Motor neuron (in vitro differentiated cells): ENCODE data around the gene CLEC3A. TPM values are rescaled to one million over a fixed set of nuclear protein-coding genes. Genes with fewer than 3 reads are reported as not detected.

Experiments
- ATAC-seq, 8 experiments: fragments of 200-7000 bp; cut with Tn5 transposase; replicated peaks in 6 of 8; 2 replicates each; pipeline ENCODE4 v1.8.0; 2021; ENCODE audit warnings: mild to moderate bottlenecking in 8 of 8, moderate library complexity in 8 of 8
- H3K27ac ChIP-seq, 2 donors: fragments of 250-450 bp; sonication (Bioruptor Pico); 2 replicates each; pipeline ENCODE4 v1.9.0; 2021; ENCODE audit warnings: antibody characterized with exemption in 2 of 2, mild to moderate bottlenecking in 2 of 2, moderate library complexity in 1 of 2
- H3K4me1 ChIP-seq, 2 donors: fragments of 250-450 bp; sonication (Bioruptor Pico); replicated peaks in 1 of 2; 2 replicates each; pipeline ENCODE4 v1.6.1; 2021; ENCODE audit warnings: antibody characterized with exemption in 2 of 2, mild to moderate bottlenecking in 2 of 2, moderate library complexity in 1 of 2
- H3K4me3 ChIP-seq, 5 donors: fragments of 250-450 bp; sonication (Bioruptor Pico); 2 replicates each; pipeline ENCODE4 v1.9.0; 2021; ENCODE audit warnings: antibody characterized with exemption in 5 of 5, mild to moderate bottlenecking in 5 of 5, moderate library complexity in 4 of 5
- WGBS, 10 experiments: fragments of 450-650 bp; shearing (Covaris generic); methylation state at CpG; one replicate each; pipeline ENCODE4 v1.0.0; 2022; 5-methylcytosine and 5-hydroxymethylcytosine counted together
- in situ Hi-C, 9 experiments: fragments of 400-800 bp; cut with MboI; loops; one replicate each; pipeline ENCODE4 v1.15.0; 2021; ENCODE audit warnings: low sequenced_read_pairs in 9 of 9, low pct_unique_long_range_greater_than_20kb in 2 of 9; ENCODE audit not compliant: unreplicated experiment in 9 of 9
- total RNA-seq, 8 experiments: library from RNA; unstranded; fragments of 300-600 nt; gene quantifications; 2 replicates each; pipeline versions ENCODE4 v1.2.3 to v1.2.4, GENCODE V29; 2022

The CLEC3A gene
- total RNA-seq, 8 experiments from 2014 or later, result 0.14 TPM; not detected in 7

DNA sequence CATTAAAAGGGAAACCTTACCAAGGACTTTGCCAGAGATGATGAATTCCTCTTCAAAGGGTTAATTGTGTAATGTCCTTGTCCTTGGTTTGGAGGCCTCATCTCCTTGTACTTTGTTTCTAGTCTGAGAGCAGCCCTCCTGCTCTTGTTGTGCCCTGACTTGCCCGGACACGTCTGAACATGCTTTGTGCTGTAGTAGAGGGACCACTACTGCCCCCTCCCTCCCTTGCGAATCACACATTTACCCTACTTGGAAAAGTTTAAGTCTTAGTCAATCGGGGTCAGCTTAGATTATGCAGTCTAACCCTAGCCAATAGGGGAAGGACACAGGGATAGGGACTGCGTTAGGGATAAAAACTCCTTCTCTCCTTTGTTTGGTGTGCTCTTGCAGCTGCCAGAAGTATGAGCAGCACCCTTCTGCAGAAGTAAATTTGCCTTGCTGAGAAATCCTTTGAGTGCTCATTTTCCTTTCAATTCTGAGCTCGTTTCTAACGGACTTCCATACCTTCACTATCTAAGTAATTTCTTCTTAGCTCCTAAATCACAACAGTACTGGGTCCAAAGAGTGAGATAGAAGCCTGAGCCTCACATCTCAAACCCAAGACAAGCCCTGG, 26.4 kb upstream of the CLEC3A start:
- H3K4me1 ChIP-seq, result peaks cover 2 to 7% of the 10 kb centered on the region in 2 donors
- H3K4me3 ChIP-seq, result no peak overlapping the region
- in situ Hi-C loops, result loop anchor here in 3 of 9 experiments (25.0 kb wide), 2 partner anchors 334 to 759 kb away; no protein-coding TSS in a partner anchor
- WGBS, 10 experiments, result 20 to 100% (median 78%) methylated on average over 2 to 7 of the region's 7 CpGs
- ATAC-seq, result no peak
- H3K27ac ChIP-seq, result no peak overlapping the region

DNA sequence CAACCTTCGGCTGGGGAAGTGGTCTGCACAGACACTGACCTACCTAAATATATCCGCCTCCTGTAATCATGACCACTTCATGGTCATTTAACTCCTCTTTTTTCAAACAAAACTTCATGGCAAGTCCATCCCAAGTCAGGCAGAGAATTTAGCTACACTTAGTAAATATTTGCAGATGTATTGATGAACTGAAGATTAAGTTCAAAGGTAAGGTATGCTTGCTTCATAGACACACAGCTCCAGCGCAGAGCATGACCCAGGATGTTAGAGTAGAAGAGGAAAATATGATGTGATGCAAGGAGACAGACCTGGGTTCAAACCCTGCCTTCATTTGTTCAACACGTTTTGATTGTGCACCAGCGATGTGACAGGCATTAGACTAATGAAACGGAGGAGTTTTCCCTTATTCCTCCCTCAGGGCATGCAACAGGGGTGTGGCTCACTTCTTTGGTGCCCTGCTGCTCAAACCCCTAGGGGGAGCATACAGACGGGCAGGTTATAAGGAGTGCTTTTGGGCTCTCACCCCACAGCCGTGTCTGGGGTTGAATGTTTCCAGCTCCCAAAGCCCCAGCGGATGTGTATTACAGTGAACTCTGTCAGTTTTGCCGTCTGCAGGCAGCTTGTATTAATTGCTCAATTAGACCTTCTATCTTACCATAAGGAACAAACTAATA, 23.9 kb upstream of the CLEC3A start:
- WGBS, 10 experiments, result 0 to 80% (median 60%) methylated on average over 1 to 6 of the region's 10 CpGs; no CpG with 5 or more reads in 3 of the 10 experiments
- H3K4me1 ChIP-seq, result peaks cover 0 to 1% of the 10 kb centered on the region in 2 donors
- peak in 2 of 8 experiments; percentile 8 to 16 for ATAC-seq
- in situ Hi-C loops, result loop anchor here in 3 of 9 experiments (25.0 kb wide), 2 partner anchors 336 to 761 kb away; no protein-coding TSS in a partner anchor
- no peak overlapping the region for H3K4me3 ChIP-seq
- H3K27ac ChIP-seq, result no peak overlapping the region

DNA sequence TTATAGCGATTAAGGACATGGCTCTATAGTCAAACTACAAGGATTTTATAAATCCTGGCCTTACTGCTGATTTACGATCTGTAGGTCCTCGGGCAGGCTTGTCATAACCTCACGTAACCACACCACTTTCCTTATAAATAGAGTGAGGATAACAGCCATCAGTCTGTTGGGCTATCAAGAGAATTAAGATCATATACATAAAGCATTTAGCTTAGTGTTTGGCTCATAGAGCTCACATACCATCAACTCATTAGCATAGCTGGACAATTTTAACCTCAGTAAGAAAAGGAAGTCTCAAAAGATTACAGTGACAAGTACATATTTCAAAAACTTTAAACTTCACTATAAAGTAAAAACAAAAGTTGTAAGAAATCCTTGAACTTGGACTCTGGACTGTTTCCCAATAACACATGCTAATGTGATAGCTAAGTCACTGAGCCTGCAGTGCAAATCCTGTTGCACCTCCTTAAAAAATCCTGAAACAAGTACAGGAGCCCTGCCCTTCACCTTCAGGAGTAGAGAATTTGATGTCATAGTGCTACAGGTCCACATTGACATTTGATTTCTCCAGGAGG, 20.8 kb upstream of the CLEC3A start:
- WGBS, 10 experiments, result 57 to 91% (median 73%) methylated on average over 3 to 4 of the region's 4 CpGs; no CpG with 5 or more reads in 2 of the 10 experiments
- in situ Hi-C loops, result no loop called here
- no peak overlapping the region for H3K27ac ChIP-seq
- ATAC-seq, result peak in 1 of 8 experiments; percentile 14
- no peak overlapping the region for H3K4me3 ChIP-seq
- H3K4me1 ChIP-seq, result no peaks in the 10 kb centered on the region

GRCh38 chr16:78002915-78003538, 19.3 kb upstream of the CLEC3A start:
- Histone ChIP-seq H3K4me3 (no peak overlapping the region), H3K4me1 (no peaks in the 10 kb centered on the region), H3K27ac (no peak overlapping the region)
- peak; percentile 58 to 98 (median 93) for ATAC-seq
- in situ Hi-C loops, result no loop called here
- 0 to 67% (median 31%) methylated on average over 1 to 8 of the region's 11 CpGs; no CpG with 5 or more reads in 5 of the 10 experiments for WGBS, 10 experiments

- Histone ChIP-seq H3K27ac (no peak overlapping the region), H3K4me3 (no peak overlapping the region), H3K4me1 (no peaks in the 10 kb centered on the region)
- ATAC-seq, result no peak
- WGBS, 10 experiments, result 11 to 100% (median 83%) methylated on average over 1 to 4 of the region's 4 CpGs; no CpG with 5 or more reads in 1 of the 10 experiments
- in situ Hi-C loops, result no loop called here
Measured at GRCh38 chr16:78004517-78004916, 17.8 kb upstream of the CLEC3A start.

- no peak for ATAC-seq
- no peak overlapping the region for H3K27ac ChIP-seq
- no peak overlapping the region for H3K4me3 ChIP-seq
- no peaks in the 10 kb centered on the region for H3K4me1 ChIP-seq
- in situ Hi-C loops, result no loop called here
- WGBS, 10 experiments, result 59 to 100% (median 87%) methylated on average over 1 to 5 of the region's 5 CpGs; no CpG with 5 or more reads in 4 of the 10 experiments
Measured at GRCh38 chr16:78005881-78006280, 16.5 kb upstream of the CLEC3A start.

GRCh38 chr16:78007121-78007520, 15.2 kb upstream of the CLEC3A start:
- in situ Hi-C loops, result no loop called here
- peak in 1 of 8 experiments; percentile 24 for ATAC-seq
- Histone ChIP-seq H3K27ac (no peak overlapping the region), H3K4me1 (no peaks in the 10 kb centered on the region), H3K4me3 (no peak overlapping the region)
- 15 to 100% (median 100%) methylated on average over 1 to 2 of the region's 3 CpGs; no CpG with 5 or more reads in 1 of the 10 experiments for WGBS, 10 experiments

GRCh38 chr16:78024159-78024558, 1.8 kb downstream of the CLEC3A start:
- 0 to 96% (median 60%) methylated on average over 1 to 4 of the region's 5 CpGs; no CpG with 5 or more reads in 1 of the 10 experiments for WGBS, 10 experiments
- ATAC-seq, result no peak

DNA sequence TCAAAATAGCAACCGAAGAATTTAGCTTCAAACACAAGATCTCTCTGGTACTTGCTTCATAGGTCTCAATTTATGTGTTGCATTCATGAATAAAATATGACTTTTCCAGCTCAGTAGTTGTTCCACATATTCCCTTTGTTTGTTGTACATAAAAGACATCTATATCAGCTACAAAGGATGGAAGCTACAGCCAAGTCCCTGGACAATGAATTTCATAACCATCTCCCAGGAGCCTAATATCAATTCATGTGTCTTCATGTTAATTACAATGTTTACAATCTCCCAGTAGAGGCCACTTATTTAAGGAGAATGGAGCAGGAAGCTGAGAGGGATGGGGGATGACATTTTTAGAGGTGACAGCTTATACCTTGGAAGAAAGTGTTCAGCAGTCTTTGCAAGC, 3.3 kb downstream of the CLEC3A start:
- WGBS, 10 experiments, result 57 to 100% (median 83%) methylated on average over 1 of the region's 1 CpG; no CpG with 5 or more reads in 3 of the 10 experiments
- Histone ChIP-seq H3K27ac (no peak overlapping the region), H3K4me1 (peaks cover 0 to 4% of the 10 kb centered on the region in 2 donors), H3K4me3 (no peak overlapping the region)
- ATAC-seq, result peak in 1 of 8 experiments; percentile 58
- in situ Hi-C loops, result loop anchor here in 1 of 9 experiments (25.0 kb wide), 1 partner anchor 788 kb away; no protein-coding TSS in a partner anchor

More at GRCh38 chr16:78024159-78024558, 1.8 kb downstream of the CLEC3A start:
- Histone ChIP-seq H3K4me1 (peaks cover 0 to 4% of the 10 kb centered on the region in 2 donors), H3K4me3 (no peak overlapping the region), H3K27ac (no peak overlapping the region)
- in situ Hi-C loops, result no loop called here

GRCh38 chr16:78028018-78028417, 5.7 kb downstream of the CLEC3A start:
- no peak overlapping the region for H3K27ac ChIP-seq
- no peak for ATAC-seq
- in situ Hi-C loops, result loop anchor here in 1 of 9 experiments (25.0 kb wide), 1 partner anchor 791 kb away; no protein-coding TSS in a partner anchor
- H3K4me1 ChIP-seq, result peaks cover 0 to 4% of the 10 kb centered on the region in 2 donors
- WGBS, 10 experiments, result 0 to 70% (median 10%) methylated on average over 1 to 3 of the region's 3 CpGs
- H3K4me3 ChIP-seq, result no peak overlapping the region

DNA sequence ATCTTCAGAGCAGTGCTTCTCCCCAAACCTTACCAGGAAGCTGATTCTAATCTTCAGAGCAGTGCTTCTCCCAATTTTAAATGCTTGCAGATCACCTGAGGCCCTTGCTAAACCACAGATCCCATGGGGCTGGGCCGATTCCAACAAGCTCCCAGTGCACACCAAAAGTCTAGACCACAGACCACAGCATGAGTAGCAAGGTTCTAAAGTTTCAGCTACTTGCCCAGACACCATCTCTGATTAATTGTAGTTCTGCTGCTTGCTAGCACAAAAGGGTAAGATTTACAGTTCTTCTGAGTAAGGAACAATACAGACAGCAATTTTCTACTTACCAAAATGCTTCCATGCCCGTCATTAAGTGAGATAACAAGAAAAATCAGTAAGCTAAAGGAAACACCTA, 12.2 kb downstream of the CLEC3A start:
- no peak for ATAC-seq
- H3K4me1 ChIP-seq, result no peaks in the 10 kb centered on the region
- no peak overlapping the region for H3K4me3 ChIP-seq
- 0 to 100% (median 67%) methylated on average over 1 to 2 of the region's 2 CpGs; no CpG with 5 or more reads in 4 of the 10 experiments for WGBS, 10 experiments
- in situ Hi-C loops, result loop anchor here in 1 of 9 experiments (25.0 kb wide), 1 partner anchor 797 kb away; no protein-coding TSS in a partner anchor
- no peak overlapping the region for H3K27ac ChIP-seq

DNA sequence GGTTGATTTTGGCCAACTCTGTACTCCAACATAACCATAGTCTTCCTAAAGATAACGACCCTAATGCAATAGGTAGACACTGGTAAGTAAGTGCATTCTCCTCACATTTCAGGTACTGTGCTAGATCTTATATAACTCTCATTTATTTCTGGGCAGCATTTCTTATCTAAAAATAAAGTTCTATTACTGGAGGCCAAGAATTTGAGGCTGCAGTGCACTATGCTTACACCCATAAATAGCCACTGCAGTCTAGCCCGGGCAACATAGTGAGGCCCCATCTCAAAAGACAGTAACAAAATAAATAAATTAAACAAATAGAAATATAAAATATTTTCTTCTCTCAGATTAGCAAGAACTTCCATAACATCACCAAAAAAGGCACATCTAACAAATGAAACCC, 12.7 kb downstream of the CLEC3A start:
- ATAC-seq, result no peak
- in situ Hi-C loops, result loop anchor here in 1 of 9 experiments (25.0 kb wide), 1 partner anchor 798 kb away; no protein-coding TSS in a partner anchor
- H3K27ac ChIP-seq, result no peak overlapping the region
- 0 to 87% (median 55%) methylated on average over 1 to 2 of the region's 2 CpGs; no CpG with 5 or more reads in 2 of the 10 experiments for WGBS, 10 experiments
- H3K4me3 ChIP-seq, result no peak overlapping the region
- H3K4me1 ChIP-seq, result no peaks in the 10 kb centered on the region
